Ovary (tissue), 9 donors: ENCODE measurements around the gene CHD5. TPM values are rescaled to one million over a fixed set of nuclear protein-coding genes. Genes with fewer than 3 reads are reported as not detected.

Source experiments
- DNase-seq, 5 donors: peaks; one replicate each; pipeline ENCODE4 v3.0.0-alpha.2; 2019 to 2020
- H3K27ac ChIP-seq, 2 donors: fragments of 200-600 bp; one replicate each; pipeline versions ENCODE4 v1.5.1 to v1.8.0; 2019 to 2022
- H3K27me3 ChIP-seq: fragments of 200-600 bp; one replicate; pipeline ENCODE4 v1.8.0; 2022
- H3K36me3 ChIP-seq: fragments of 200-600 bp; sonication (generic); one replicate; pipeline ENCODE4 v1.5.1; 2019
- H3K4me1 ChIP-seq: one replicate; pipeline ENCODE4 v1.8.1; 2013; ENCODE audit warnings: mild to moderate bottlenecking, moderate library complexity; ENCODE audit not compliant: insufficient read depth
- H3K4me3 ChIP-seq: fragments of 200-600 bp; sonication (generic); one replicate; pipeline ENCODE4 v1.5.1; 2017
- H3K9me3 ChIP-seq, 2 donors: fragments of 200-600 bp in 1 of 2; sonication (generic) in 1 of 2; one replicate each; pipeline versions ENCODE4 v1.5.1 to v1.8.1; 2013 to 2019; ENCODE audit warnings: mild to moderate bottlenecking in 1 of 2, moderate library complexity in 1 of 2
- EP300 ChIP-seq: sonication (generic); formaldehyde crosslinking; IDR thresholded peaks from one replicate; pipeline ENCODE4 v1.6.1; 2017; ENCODE audit warnings: antibody characterized with exemption
- POLR2A ChIP-seq: fragments of 450-650 bp; IDR thresholded peaks from one replicate; pipeline ENCODE4 v1.6.1; 2017; ENCODE audit warnings: antibody characterized with exemption, mild to moderate bottlenecking, moderate library complexity
- WGBS, 3 donors: extraction: QIAGEN DNeasy Blood & Tissue Kit in 1 of 3; methylation state at CpG; one replicate each; pipeline versions ENCODE4 v1.1.5 to v1.1.7; 2013 to 2017; 5-methylcytosine and 5-hydroxymethylcytosine counted together
- intact Hi-C, 4 donors: fragments of 100-400 bp; cut with DNase I; formaldehyde crosslinking; loops; one replicate each; pipeline versions ENCODE4 v1.11.0 to v1.15.1; 2022 to 2023
- polyA plus RNA-seq, 2 donors: library from polyadenylated mRNA; stranded (reverse); fragments of 200-250 nt in 1 of 2; fragments of 350-450 nt in 1 of 2; fragmentation: Illumina TruSeq in 1 of 2; extraction: RNeasy Lipid Tissue Mini Kit (QIAGEN cat#74804) in 1 of 2; gene quantifications; one replicate each; pipeline ENCODE4 v1.2.3, GENCODE V29; 2013 to 2014
- total RNA-seq, 7 donors: library from RNA; depleted of rRNA in 2 of 7; stranded (reverse); fragments of >200 nt in 2 of 7; fragmentation: NEBNext Ultra II Directional in 3 of 7; extraction: Animal tissue kit (Norgen Biotek cat#: 25700) in 3 of 7; gene quantifications; one replicate each; pipeline versions ENCODE4 v1.1.0 to v1.2.4, GENCODE V29; 2016 to 2023
- TF ChIP-seq, protein P1 (sequence below), 3 donors: fragments of 450-650 bp in 2 of 3; fragments of 200-600 bp in 1 of 3; IDR thresholded peaks; one replicate each; pipeline versions ENCODE4 v1.5.1 to v1.8.0; 2016 to 2022; ENCODE audit warnings: antibody characterized with exemption in 3 of 3, mild to moderate bottlenecking in 1 of 3
- donor health status: DM: no; HTN: no; CAD: no; lungs with moderate emphysema.
- donor health status: DM: no; HTN: no; CAD: no.
- donor health status: Bipolar disorder and iron deficiency.
- donor health status: DM: yes; HTN: yes; CAD: no.
- donor health status: DM: no; HTN: no; CAD: no.
- donor health status: DM: yes; HTN: yes; CAD: no.

CHD5 gene
- total and polyA plus RNA-seq, 9 donors, result under 0.01 to 0.54 (median 0.23) TPM

DNA sequence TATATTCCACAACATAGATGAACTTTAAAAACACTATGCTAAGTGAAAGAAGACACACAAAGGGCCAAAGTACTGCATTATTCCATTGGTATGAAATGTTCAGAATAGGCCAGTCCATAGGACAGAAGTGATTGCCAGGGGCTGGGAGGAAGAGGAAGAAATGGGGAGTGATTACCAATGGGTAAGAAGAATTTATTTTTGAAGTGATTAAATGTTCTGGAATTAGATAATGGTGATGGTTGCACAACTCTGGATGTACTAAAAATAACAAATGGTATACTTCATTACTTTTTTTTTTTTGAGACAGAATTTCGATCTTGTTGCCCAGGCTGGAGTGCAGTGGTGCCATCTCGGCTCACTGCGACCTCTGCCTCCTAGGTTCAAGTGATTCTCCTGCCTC lies 61.7 kb downstream of the CHD5 start:
- 72 to 81% (median 79%) methylated on average over 3 of the region's 3 CpGs for WGBS, 3 donors
- TF ChIP-seq EP300 (no peak), POLR2A (no peak)
- TF ChIP-seq, protein P1, sequence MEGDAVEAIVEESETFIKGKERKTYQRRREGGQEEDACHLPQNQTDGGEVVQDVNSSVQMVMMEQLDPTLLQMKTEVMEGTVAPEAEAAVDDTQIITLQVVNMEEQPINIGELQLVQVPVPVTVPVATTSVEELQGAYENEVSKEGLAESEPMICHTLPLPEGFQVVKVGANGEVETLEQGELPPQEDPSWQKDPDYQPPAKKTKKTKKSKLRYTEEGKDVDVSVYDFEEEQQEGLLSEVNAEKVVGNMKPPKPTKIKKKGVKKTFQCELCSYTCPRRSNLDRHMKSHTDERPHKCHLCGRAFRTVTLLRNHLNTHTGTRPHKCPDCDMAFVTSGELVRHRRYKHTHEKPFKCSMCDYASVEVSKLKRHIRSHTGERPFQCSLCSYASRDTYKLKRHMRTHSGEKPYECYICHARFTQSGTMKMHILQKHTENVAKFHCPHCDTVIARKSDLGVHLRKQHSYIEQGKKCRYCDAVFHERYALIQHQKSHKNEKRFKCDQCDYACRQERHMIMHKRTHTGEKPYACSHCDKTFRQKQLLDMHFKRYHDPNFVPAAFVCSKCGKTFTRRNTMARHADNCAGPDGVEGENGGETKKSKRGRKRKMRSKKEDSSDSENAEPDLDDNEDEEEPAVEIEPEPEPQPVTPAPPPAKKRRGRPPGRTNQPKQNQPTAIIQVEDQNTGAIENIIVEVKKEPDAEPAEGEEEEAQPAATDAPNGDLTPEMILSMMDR (IDR thresholded peaks at IDR 0.05), result no peak
- H3K4me1 ChIP-seq, result no peaks in the 10 kb centered on the region
- H3K4me3 ChIP-seq, result no peak overlapping the region
- DNase-seq, result no peak
- no peaks in the 10 kb centered on the region for H3K9me3 ChIP-seq
- no peaks in the 10 kb centered on the region for H3K27me3 ChIP-seq
- no peaks in the 10 kb centered on the region for H3K36me3 ChIP-seq
- no peak overlapping the region for H3K27ac ChIP-seq
- intact Hi-C loops, result no loop called here

DNA sequence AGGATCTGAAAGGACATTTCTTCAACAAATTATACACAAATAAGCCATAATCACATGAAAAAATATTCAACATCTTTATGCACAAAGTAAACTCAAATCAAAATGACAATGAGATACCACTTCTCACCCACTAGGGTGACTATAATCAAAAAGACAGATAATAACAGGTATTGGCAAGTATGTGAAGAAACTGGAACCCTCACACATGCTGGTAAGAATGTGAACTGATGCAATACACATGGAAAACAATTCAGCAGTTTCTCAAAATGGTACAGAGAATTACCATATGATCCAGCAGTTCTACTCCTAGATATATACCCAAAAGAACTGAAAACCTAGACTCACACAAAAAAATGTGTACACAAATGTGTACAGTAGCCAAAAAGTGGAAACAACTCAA lies 62.5 kb downstream of the CHD5 start:
- H3K9me3 ChIP-seq, result no peaks in the 10 kb centered on the region
- no peak overlapping the region for H3K4me3 ChIP-seq
- H3K4me1 ChIP-seq, result no peaks in the 10 kb centered on the region
- no peak for DNase-seq
- TF ChIP-seq POLR2A (no peak), EP300 (no peak)
- TF ChIP-seq, protein P1 (IDR thresholded peaks at IDR 0.05), result no peak
- H3K36me3 ChIP-seq, result no peaks in the 10 kb centered on the region
- no peaks in the 10 kb centered on the region for H3K27me3 ChIP-seq
- H3K27ac ChIP-seq, result no peak overlapping the region
- intact Hi-C loops, result no loop called here

DNA sequence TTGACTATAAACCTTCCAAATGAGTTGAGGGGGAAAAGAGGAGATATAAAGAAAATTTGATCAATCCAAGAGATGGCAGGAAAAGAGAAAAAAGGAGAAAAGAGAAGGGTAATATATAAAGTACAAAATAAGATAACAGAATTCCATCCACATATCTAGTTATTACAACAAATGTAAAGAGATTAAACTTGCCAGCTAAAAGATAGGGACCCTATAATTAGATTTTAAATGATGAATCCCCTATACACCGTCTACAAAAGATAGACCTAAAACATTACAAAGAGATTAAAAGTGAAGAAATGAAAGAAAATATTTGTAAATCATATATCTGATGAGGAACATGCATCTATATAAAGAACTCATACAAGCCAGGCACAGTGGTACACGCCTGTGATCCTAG lies 63.1 kb downstream of the CHD5 start:
- Histone ChIP-seq H3K27ac (no peak overlapping the region), H3K27me3 (no peaks in the 10 kb centered on the region), H3K36me3 (no peaks in the 10 kb centered on the region), H3K4me3 (no peak overlapping the region), H3K9me3 (no peaks in the 10 kb centered on the region), H3K4me1 (no peaks in the 10 kb centered on the region)
- 66 to 87% (median 86%) methylated on average over 2 of the region's 2 CpGs for WGBS, 3 donors
- intact Hi-C loops, result no loop called here
- TF ChIP-seq, protein P1 (IDR thresholded peaks at IDR 0.05), result no peak
- no peak for TF ChIP-seq EP300
- TF ChIP-seq POLR2A, result no peak
- no peak for DNase-seq

DNA sequence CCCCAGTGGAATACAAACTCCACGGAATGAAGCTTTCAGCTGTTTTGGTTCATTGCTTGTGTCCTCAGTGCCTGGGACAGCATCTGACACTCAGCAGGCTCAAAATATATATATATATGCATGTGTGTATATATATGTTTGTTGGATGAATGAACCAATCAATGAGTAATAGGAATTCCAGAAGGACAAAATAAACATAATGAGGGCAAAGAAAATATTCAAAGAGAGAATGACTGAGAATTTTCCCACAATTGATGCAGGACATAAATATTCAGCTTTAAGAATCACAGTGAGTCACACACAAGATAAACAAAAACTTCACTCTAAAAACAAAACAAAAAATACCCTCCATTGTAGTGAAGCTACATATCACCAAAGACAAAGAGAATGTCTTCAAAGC lies 64.0 kb downstream of the CHD5 start:
- WGBS, 3 donors, result 21 to 42% (median 25%) methylated on average over 1 of the region's 1 CpG
- no peak overlapping the region for H3K27ac ChIP-seq
- no peaks in the 10 kb centered on the region for H3K36me3 ChIP-seq
- TF ChIP-seq EP300, result no peak
- TF ChIP-seq, protein P1 (IDR thresholded peaks at IDR 0.05), result no peak
- TF ChIP-seq POLR2A, result no peak
- no peak overlapping the region for H3K4me3 ChIP-seq
- H3K4me1 ChIP-seq, result no peaks in the 10 kb centered on the region
- DNase-seq, result no peak
- intact Hi-C loops, result no loop called here
- no peaks in the 10 kb centered on the region for H3K9me3 ChIP-seq
- H3K27me3 ChIP-seq, result no peaks in the 10 kb centered on the region

DNA sequence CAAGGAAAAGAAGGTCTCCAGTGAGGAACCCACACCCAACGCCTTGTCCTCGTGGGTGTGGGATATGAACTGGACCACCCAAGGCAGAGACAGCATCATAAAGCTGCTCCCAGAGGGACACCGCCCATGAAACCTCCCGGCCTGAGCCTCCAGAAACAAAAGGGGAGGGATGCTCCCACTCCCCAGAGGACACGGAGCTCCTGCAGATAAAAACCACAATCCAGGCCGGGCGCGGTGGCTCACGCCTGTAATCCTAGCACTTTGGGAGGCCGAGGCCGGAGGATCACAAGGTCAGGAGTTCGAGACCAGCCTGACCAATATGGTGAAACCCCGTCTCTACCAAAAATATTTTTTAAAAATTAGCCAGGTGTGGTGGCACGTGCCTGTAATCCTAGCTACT lies 66.4 kb downstream of the CHD5 start:
- Histone ChIP-seq H3K9me3 (no peaks in the 10 kb centered on the region), H3K27me3 (no peaks in the 10 kb centered on the region), H3K27ac (no peak overlapping the region), H3K36me3 (no peaks in the 10 kb centered on the region), H3K4me1 (no peaks in the 10 kb centered on the region), H3K4me3 (no peak overlapping the region)
- TF ChIP-seq, protein P1 (IDR thresholded peaks at IDR 0.05), result no peak
- TF ChIP-seq EP300, result no peak
- TF ChIP-seq POLR2A, result no peak
- 79 to 85% (median 85%) methylated on average over 14 of the region's 14 CpGs for WGBS, 3 donors
- intact Hi-C loops, result no loop called here
- DNase-seq, result no peak
